Stimulated activated effector memory CD8-positive, alpha-beta T cell treated with anti-CD3 and anti-CD28 coated beads, Interleukin-12 subunit alpha, Interleukin-12 subunit beta, amount 100 ng/mL, for 72 hours (primary cell): ENCODE measurements around the gene ABCB9.
"Not testable (repeated sequence)": the region's sequence is repeated elsewhere in the genome, so short reads cannot be mapped to it uniquely, and the experiment has no call there.

Experiments used
- ATAC-seq: fragments of 150-1000 bp; cut with Tn5 transposase; 2 replicates; pipeline ENCODE4 v1.10.0; 2021
- DNase-seq, 2 donors: peaks; one replicate each; pipeline ENCODE4 v3.0.0; 2021 to 2022; ENCODE audit warnings: low spot score in 2 of 2
- H3K27ac Mint-ChIP-seq: one replicate; pipeline ENCODE4 v1.8.0; 2022; ENCODE audit warnings: mild to moderate bottlenecking, mixed read lengths
- H3K36me3 Mint-ChIP-seq: one replicate; pipeline ENCODE4 v1.8.0; 2022; ENCODE audit warnings: mild to moderate bottlenecking, mixed read lengths
- H3K4me1 Mint-ChIP-seq: one replicate; pipeline ENCODE4 v1.8.0; 2022; ENCODE audit warnings: mixed read lengths
- H3K4me3 Mint-ChIP-seq: one replicate; pipeline ENCODE4 v1.8.0; 2022; ENCODE audit warnings: mild to moderate bottlenecking, mixed read lengths
- H3K9me3 Mint-ChIP-seq: one replicate; pipeline ENCODE4 v1.8.0; 2022; ENCODE audit warnings: mixed read lengths

Gene ABCB9

DNA sequence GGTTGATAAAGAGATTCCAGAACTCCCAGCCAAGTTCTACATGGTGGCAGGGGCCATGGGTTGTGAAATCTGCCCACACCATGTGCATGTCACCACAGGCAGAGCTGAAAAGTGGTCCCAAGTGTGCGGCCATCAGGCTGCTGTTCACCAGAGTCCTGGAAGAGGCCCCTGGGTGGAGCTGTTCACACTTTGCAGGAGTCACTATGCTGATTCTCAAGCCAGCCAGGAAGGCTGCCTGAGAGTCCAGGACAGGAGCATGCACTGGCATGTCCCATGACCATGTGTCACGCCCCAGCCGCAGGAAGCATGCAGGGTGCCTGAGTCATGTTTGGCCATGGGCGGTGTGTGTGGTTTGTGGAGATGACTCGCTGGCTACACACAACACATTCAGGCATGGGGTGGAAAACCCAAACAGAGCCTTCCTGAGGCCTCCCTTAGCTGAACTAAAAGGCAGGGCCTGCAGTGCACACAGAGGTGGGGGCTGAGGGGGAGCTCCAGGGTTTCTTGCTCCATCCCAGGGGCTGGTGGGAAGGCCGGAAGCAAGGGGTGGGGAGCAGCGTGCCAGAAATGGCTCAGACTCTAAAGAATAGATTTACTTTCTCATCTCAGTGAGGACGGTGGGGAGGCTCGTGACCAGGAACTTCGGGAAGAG is 19.4 kb downstream of the ABCB9 start:
- ATAC-seq = peak; percentile 99
- peak; percentile 69 to 91 for DNase-seq
- no peaks in the 10 kb centered on the region for H3K36me3 Mint-ChIP-seq
- no peaks in the 10 kb centered on the region for H3K9me3 Mint-ChIP-seq
- peak overlapping the region; percentile 84 for H3K27ac Mint-ChIP-seq
- H3K4me1 Mint-ChIP-seq = peaks cover 46% of the 10 kb centered on the region
- H3K4me3 Mint-ChIP-seq = peak overlapping the region; percentile 66

DNA sequence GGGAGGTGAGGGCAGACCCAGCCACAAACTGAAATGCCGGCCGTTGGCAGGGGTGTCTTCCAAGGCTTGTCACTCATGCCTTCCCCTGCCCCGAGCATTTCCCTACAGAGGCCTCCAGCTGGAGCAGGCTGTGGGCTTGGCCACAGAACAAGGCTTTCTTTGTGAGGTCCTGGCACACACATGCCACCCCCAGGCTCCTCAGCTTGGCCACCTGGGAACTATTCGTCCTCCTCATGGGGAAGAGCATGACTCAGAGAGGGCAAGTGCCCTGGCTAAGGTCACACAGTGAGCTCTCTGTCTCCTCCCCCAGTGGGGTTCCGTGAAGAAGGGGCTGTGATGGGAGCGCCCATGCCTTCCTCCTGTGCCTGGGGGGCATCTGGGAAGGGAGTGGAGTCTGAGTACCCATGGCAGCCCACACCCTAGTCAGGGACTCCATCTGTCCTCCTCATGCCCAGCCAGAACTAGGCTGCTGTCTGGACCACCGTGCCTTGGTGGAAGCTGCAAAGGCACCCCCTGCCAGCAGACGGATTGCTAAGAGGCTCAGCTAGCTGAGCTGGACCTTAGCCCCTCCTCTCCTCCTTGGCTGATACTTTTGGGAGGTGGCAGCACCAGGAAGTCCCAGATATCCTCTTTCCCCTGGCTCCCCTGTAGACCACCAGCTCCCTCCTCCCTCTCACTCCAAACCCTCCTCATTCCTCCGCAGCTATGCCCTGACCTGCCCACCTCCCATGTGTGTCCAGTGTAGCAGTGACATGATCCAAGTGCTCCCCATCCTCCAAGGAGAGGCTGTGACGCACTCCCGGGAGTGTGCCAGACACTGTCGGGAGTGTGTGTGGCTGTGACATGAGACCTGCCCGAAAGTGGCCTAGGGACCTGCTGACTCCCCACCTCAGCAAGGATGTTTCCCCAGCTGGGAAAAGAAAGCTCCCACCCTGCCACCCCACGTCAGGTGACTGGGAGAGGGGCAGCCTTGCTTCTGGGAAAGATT is 21.4 kb downstream of the ABCB9 start:
- ATAC-seq (no peak), DNase-seq (no peak)
- Mint-ChIP-seq H3K4me3 (no peak overlapping the region), H3K36me3 (no peaks in the 10 kb centered on the region), H3K9me3 (no peaks in the 10 kb centered on the region), H3K4me1 (peaks cover 45% of the 10 kb centered on the region), H3K27ac (peak overlapping the region; percentile 46)

DNA sequence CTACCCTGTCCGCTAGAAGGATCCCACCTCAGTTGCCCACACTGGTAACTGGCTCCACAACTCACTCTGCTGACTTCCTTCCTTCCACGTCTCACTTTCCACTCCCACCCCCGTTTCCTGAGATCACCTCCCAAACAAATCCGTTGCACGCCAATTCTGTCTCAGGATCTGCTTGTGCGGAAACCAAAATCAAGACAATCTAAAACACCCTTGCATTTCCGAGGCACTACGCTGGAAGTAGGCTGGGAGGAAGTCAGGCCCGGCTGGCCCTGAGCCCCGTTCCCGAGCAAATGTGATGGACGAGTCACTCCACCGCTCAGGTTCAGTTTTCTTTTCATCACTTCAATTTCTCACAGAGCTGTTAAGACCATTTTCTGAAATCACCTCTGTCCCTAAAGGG is 23.1 kb downstream of the ABCB9 start:
- no peak overlapping the region for H3K4me3 Mint-ChIP-seq
- no peak for ATAC-seq
- peaks cover 50% of the 10 kb centered on the region for H3K4me1 Mint-ChIP-seq

DNA sequence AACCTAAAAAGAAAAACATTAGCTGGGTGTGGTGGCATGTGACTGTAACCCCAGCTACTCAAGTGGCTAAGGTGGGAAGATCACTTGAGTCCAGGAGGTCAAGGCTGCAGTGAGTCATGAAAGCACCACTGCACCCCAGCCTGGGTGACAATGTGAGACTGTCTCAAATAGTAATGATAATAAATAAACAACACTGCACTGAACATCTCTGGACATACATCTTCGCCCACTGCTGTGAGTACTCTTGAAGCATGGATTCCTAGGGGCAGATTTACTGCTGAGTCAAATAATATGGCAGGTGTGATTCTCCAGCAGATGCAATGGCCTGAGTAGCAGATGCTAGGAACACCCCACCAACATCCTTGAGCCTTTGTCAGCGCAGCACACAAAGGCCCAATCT is 23.6 kb downstream of the ABCB9 start:
- H3K27ac Mint-ChIP-seq = peak overlapping the region; percentile 46
- H3K9me3 Mint-ChIP-seq = no peaks in the 10 kb centered on the region
- H3K36me3 Mint-ChIP-seq = no peaks in the 10 kb centered on the region
- DNase-seq = no peak
- ATAC-seq = no peak
- H3K4me1 Mint-ChIP-seq = peaks cover 50% of the 10 kb centered on the region
- H3K4me3 Mint-ChIP-seq = no peak overlapping the region

More for the DNA sequence above, 23.1 kb downstream of the ABCB9 start:
- Mint-ChIP-seq H3K36me3 (no peaks in the 10 kb centered on the region), H3K27ac (peak overlapping the region; percentile 46), H3K9me3 (no peaks in the 10 kb centered on the region)
- no peak for DNase-seq

DNA sequence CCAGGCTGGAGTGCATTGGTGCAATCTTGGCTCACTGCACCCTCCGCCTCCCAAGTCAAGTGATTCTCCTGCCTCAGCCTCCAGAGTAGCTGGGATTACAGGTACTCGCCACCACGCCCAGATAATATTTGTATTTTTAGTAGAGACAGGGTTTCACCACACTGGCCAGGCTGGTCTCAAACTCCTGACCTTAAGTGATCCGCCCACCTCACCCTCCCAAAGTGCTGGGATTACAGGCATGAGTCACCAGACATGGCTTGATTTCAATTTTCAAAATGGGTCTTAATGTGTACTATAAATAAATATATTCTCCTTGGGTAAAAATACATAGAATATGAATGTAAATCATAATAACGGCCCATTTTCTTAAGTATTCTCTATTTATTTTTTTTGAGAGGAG is 24.9 kb downstream of the ABCB9 start:
- not testable (repeated sequence) for DNase-seq, H3K9me3 Mint-ChIP-seq, H3K36me3 Mint-ChIP-seq, ATAC-seq, H3K4me3 Mint-ChIP-seq, H3K27ac Mint-ChIP-seq
- H3K4me1 Mint-ChIP-seq = peaks cover 37% of the 10 kb centered on the region

DNA sequence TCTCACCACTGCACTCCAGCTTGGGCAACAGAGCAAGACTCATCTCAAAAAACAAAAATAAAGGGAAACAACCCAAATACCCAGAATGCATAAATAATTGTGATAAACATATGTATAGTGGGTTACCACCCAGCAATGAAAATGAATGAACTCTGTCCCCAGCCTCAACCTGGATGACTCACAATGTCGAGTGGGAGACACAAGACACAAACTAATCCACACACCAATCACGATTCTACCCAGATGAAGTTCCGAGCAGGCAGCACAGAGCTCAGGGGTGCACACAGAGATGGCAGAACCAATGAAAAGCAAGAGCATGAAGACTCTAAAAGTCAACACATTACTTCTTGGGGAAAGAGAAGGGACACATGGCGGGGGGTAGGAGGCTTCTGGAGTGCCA is 27.1 kb downstream of the ABCB9 start:
- H3K9me3 Mint-ChIP-seq = no peaks in the 10 kb centered on the region
- no peaks in the 10 kb centered on the region for H3K36me3 Mint-ChIP-seq
- no peak overlapping the region for H3K27ac Mint-ChIP-seq
- no peak for DNase-seq
- peaks cover 21% of the 10 kb centered on the region for H3K4me1 Mint-ChIP-seq
- no peak for ATAC-seq
- H3K4me3 Mint-ChIP-seq = no peak overlapping the region

DNA sequence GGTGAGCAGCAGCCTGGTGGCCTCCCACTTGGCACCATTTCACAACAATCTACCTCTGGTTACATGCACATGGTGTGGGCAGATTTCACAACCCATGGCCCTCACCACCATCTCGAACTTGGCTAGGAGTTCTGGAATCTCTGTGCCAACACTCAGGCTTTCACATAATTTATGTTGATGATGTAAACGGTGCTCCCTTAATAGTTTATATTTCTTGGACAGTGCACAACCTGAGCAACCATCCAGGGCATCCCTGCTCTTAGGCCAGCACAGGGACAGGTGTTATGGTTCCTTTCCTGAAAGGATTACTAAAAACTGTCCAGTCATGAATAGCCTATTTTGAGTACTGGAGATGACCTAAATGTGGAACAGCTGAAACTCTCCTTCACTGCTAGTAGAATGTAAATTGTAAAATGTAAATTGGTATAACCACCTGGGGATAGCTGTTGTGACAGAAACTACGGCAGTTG is 28.6 kb downstream of the ABCB9 start:
- Mint-ChIP-seq H3K27ac (no peak overlapping the region), H3K4me3 (no peak overlapping the region), H3K9me3 (no peaks in the 10 kb centered on the region), H3K4me1 (peaks cover 6% of the 10 kb centered on the region), H3K36me3 (no peaks in the 10 kb centered on the region)
- DNase-seq (no peak), ATAC-seq (no peak)

DNA sequence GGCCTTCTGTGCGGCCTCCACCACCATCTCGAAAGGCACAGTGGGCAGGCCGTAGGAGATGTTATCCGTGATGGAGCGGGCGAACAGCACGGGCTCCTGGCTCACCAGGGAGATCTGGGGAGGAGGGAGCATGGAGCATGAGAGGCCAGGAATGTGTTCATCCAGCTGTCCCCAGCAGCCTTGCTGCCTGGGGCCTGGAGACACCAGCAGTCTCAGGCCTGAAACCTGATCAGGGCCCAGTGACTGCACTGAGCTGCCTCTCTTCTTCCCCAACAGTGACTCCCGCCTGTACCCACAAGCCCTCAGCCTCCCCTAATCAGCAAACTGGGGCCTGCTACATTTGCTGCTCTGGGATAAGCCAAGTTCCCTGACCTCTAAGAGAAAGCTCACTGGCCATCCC is 30.9 kb downstream of the ABCB9 start:
- Mint-ChIP-seq H3K4me3 (no peak overlapping the region), H3K27ac (no peak overlapping the region), H3K4me1 (peaks cover 5% of the 10 kb centered on the region), H3K36me3 (no peaks in the 10 kb centered on the region), H3K9me3 (no peaks in the 10 kb centered on the region)
- ATAC-seq (no peak), DNase-seq (no peak)

DNA sequence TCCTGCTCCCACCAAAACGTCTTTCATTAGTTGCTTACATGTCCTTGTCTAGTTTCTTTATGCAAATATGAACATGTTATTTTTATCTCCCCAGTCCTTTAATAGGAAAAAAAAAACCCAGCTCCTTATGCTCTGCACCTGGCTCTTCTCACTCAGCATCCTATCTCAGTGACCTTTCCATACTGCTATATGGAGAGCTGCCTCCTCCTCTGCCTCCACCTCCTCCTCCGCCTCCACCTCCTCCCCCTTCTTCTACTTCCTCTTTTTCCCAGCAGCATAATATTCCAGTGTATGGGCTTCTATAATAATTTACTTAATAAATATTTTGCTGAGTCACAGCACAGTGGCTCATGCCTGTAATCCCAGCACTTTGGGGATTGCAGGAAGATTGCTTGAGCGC is 31.5 kb downstream of the ABCB9 start:
- H3K4me1 Mint-ChIP-seq = peaks cover 5% of the 10 kb centered on the region
- no peak overlapping the region for H3K4me3 Mint-ChIP-seq
- H3K36me3 Mint-ChIP-seq = no peaks in the 10 kb centered on the region
- ATAC-seq = no peak
- DNase-seq = no peak
- no peaks in the 10 kb centered on the region for H3K9me3 Mint-ChIP-seq
- H3K27ac Mint-ChIP-seq = no peak overlapping the region

DNA sequence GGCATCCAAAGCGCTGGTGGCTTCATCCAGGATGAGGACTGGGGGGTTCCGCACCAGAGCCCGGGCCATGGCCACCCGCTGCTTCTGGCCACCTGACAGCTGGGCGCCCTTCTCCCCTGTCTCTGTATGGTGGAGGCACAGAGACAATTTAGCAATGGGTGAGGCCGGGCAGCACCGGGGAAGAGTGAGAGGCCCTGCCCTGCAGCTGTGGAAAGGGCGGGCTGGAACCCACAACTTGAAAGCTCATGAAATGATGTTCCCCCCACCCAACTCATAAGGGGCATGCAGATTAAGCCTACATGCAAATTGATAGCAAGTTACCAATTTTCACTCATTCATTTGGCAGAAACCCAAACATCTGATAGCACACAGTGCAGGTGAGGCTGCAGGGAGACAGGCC is 34.1 kb downstream of the ABCB9 start:
- no peak for DNase-seq
- no peaks in the 10 kb centered on the region for H3K36me3 Mint-ChIP-seq

DNA sequence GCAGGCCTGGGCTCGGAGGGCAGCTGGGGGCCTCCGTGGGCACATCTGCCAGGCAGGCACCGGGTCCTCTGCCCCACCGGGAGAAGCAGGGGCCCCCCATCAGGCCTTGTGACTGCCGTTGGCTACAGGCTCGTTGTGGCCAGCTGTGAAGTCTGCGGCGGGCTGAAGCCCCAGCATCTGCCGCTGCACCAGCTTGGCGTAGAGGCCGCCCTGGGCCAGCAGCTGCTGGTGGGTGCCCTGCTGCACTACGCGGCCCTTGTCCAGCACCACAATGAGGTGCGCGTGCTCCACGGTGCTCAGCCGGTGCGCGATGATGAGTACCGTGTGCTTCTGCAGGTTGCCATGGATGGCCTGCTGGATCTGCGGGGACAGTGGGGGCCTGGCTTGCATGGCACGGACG is 36.5 kb downstream of the ABCB9 start:
- DNase-seq (no peak), ATAC-seq (no peak)
- no peaks in the 10 kb centered on the region for H3K36me3 Mint-ChIP-seq
- H3K27ac Mint-ChIP-seq = no peak overlapping the region
- no peak overlapping the region for H3K4me3 Mint-ChIP-seq
- no peaks in the 10 kb centered on the region for H3K9me3 Mint-ChIP-seq
- no peaks in the 10 kb centered on the region for H3K4me1 Mint-ChIP-seq

More for the DNA sequence above, 34.1 kb downstream of the ABCB9 start:
- Mint-ChIP-seq H3K9me3 (no peaks in the 10 kb centered on the region), H3K27ac (no peak overlapping the region), H3K4me1 (no peaks in the 10 kb centered on the region), H3K4me3 (no peak overlapping the region)
- no peak for ATAC-seq

DNA sequence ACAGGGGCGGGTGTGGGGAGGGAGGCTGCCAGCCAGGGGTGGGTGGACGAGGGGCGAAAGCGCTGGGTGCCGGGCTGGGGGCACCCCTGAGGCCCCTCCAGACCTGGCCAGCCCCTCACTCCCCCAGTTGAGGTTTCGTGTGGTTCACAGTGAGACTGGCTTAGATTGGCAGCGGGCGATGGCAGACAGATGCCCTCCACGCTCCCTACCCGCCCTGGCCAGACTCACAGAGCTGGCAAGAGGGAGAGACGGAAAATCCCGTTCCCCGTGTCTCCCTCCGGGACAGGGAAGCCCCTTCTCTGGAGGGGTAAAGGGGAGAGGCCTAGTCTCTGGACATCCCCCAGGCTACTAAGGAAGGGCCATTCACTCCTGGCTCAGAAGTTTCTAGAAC is 37.1 kb downstream of the ABCB9 start:
- no peaks in the 10 kb centered on the region for H3K4me1 Mint-ChIP-seq
- no peak overlapping the region for H3K4me3 Mint-ChIP-seq
- H3K36me3 Mint-ChIP-seq = no peaks in the 10 kb centered on the region
- no peak overlapping the region for H3K27ac Mint-ChIP-seq
- no peaks in the 10 kb centered on the region for H3K9me3 Mint-ChIP-seq
- ATAC-seq (no peak), DNase-seq (no peak)

DNA sequence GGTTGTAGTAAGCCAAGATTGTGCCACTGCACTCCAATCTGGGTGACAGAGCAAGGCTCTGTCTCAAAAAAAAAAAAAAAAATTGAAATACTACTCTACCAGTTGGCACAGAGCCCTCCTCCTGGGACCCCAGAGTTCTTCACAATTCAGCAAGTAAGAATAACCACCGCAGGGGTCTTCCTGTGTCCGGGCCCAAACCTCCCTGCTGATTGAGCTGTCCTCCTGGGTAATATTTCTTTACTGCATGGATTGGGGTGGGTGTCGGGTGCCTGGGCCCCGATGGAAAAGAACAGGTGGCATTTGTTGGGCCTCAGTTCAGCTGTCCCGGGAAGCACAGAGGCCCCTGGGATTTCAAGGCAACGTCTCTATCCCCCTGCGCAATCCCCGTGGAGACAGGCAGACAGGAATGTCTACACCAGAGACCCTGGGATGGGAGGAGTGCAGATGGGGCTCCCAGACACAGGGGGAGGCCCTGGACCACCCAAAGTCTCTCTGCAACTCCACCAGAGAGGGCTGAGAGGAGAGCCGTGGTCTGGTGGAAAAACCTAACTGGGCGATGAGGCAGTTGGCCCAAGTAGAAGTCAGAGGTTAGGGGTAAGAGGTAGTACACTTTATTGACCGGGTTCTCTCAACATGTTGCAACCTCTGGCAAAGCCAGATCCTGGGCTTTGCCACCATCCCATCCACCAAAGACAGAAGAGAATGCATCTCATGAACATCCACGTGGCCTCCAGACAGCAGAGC is 37.7 kb downstream of the ABCB9 start:
- ATAC-seq (no peak), DNase-seq (no peak)
- Mint-ChIP-seq H3K4me3 (no peak overlapping the region), H3K36me3 (no peaks in the 10 kb centered on the region), H3K9me3 (no peaks in the 10 kb centered on the region), H3K27ac (no peak overlapping the region), H3K4me1 (no peaks in the 10 kb centered on the region)

DNA sequence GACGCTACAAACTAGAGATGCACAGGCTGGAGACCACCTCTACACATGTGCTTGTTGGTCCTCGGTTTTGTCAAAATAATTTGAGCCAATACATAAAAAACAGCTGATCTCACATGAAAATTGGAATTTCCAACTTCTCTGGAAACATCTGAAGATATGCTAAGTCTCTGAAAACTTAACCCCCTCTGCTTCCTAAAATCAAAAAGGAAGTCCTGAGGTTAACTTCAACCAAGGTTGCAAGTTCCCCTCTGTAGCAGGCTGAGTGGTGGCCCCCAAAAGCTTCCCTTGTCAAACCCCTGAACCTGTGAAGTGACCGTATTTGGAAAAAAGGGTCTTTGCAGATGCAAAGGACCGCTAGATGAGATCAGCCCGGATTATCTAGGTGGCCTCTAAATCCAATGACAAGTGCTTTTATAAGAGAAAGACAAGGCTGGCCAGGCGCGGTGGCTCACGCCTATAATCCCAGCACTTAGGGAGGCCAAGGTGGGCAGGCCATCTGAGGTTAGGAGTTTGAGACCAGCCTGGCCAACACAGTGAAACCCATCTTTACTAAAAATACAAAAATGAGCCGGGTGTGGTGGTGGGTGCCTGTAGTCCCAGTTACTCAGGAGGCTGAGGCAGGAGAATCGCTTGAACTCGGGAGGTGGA is 38.4 kb downstream of the ABCB9 start:
- no peak overlapping the region for H3K4me3 Mint-ChIP-seq
- no peak overlapping the region for H3K27ac Mint-ChIP-seq
- no peaks in the 10 kb centered on the region for H3K36me3 Mint-ChIP-seq
- no peaks in the 10 kb centered on the region for H3K4me1 Mint-ChIP-seq
- ATAC-seq (no peak), DNase-seq (no peak)
- H3K9me3 Mint-ChIP-seq = no peaks in the 10 kb centered on the region

DNA sequence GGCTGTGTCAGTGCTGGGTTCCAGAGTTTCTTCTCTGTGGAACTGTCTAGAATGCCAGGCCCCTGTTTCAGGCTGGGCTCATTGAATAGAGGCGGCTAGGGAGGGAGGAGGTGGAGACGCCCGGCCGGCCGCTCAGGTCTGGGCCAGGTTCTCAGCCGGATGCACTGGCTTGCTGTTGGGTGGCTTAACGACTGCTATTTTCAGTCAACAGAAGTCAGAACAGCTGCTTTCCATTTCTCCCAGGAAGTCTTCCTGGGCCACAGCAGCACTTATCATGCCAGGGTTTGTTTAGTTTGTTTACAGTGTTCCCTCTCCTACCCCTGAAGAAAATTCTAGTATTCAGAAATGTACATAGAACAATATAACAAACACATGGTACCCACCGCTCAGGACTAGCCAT is 44.3 kb downstream of the ABCB9 start:
- Mint-ChIP-seq H3K27ac (no peak overlapping the region), H3K9me3 (no peaks in the 10 kb centered on the region)

More for the DNA sequence above, 44.3 kb downstream of the ABCB9 start:
- ATAC-seq (no peak), DNase-seq (no peak)
- no peaks in the 10 kb centered on the region for H3K4me1 Mint-ChIP-seq
- peaks cover 2% of the 10 kb centered on the region for H3K36me3 Mint-ChIP-seq
- H3K4me3 Mint-ChIP-seq = no peak overlapping the region
